HepG2 (cell line): Measurements from ENCODE around the gene PREP. TPM values are rescaled to one million over a fixed set of nuclear protein-coding genes. Genes with fewer than 3 reads are reported as not detected.

Experiments
- ATAC-seq: fragments of 200-7000 bp; cut with Tn5 transposase; 3 replicates; pipeline ENCODE4 v1.9.1; 2020; ENCODE audit warnings: mild to moderate bottlenecking, moderate library complexity
- BruUV-seq: library from RNA; stranded (reverse); fragments of 400-500 nt; replicated peaks from 2 replicates; lab custom pipeline; 2021; lab: Mats Ljungman, UMichigan
- CTCF ChIA-PET: fragments of 300-600 bp; formaldehyde crosslinking; extraction: SDS; loops from one replicate; lab custom pipeline; 2021; ENCODE audit warnings: low total read pairs, inconsistent platforms, low intra/inter-chr PET ratio; lab: Yijun Ruan, JAX
- POLR2A ChIA-PET: fragments of 350-600 bp; sonication (Branson Sonifier 250); formaldehyde crosslinking; loops from one replicate; lab custom pipeline; 2020; ENCODE audit warnings: antibody characterized with exemption, inconsistent platforms; lab: Yijun Ruan, JAX
- DNase-seq: peaks from one replicate; pipeline ENCODE4 v3.0.0-alpha.2; 2015; ENCODE audit warnings: low spot score
- FAIRE-seq: peaks from 3 replicates; lab custom pipeline; 2011; peaks lifted over from hg19 to GRCh38; lab: Jason Lieb, UNC
- H2AFZ ChIP-seq: one replicate; pipeline ENCODE4 v1.6.1; 2011; ENCODE audit warnings: low read length, inconsistent platforms
- H3K27ac ChIP-seq: fragments of 300-600 bp; 3 replicates; pipeline ENCODE4 v1.8.0; 2011; ENCODE audit warnings: mixed run types, mild to moderate bottlenecking, mixed read lengths, low read length, inconsistent platforms; ENCODE audit not compliant: insufficient read depth; ENCODE audit errors: extremely low read length
- H3K27me3 ChIP-seq, 2 experiments: fragments of 200-600 bp in 1 of 2; 2 replicates in 1 of 2; 3 replicates in 1 of 2; pipeline versions ENCODE4 v1.6.0 to v1.8.0; 2011; ENCODE audit warnings: low read length in 2 of 2, mild to moderate bottlenecking in 2 of 2, moderate library complexity in 2 of 2, inconsistent platforms in 1 of 2; ENCODE audit not compliant: insufficient read depth in 2 of 2, control insufficient read depth in 1 of 2
- H3K36me3 ChIP-seq, 2 experiments: fragments of 200-600 bp in 1 of 2; replicated peaks in 1 of 2; 2 replicates in 1 of 2; 3 replicates in 1 of 2; pipeline versions ENCODE4 v1.5.1 to v1.8.0; 2011; ENCODE audit warnings: low read length in 2 of 2, inconsistent platforms in 1 of 2; ENCODE audit not compliant: insufficient read depth in 2 of 2, control insufficient read depth in 1 of 2
- H3K4me1 ChIP-seq: 2 replicates; pipeline ENCODE4 v1.5.1; 2012; ENCODE audit warnings: low read length, inconsistent platforms; ENCODE audit not compliant: insufficient read depth
- H3K4me2 ChIP-seq: 2 replicates; pipeline ENCODE4 v1.6.0; 2011; ENCODE audit warnings: low read depth, low read length, inconsistent platforms
- H3K4me3 ChIP-seq, 3 experiments: fragments of 200-600 bp in 1 of 3; sonication (generic), shearing (Covaris generic) in 1 of 3; replicated peaks in 1 of 3; 2 replicates each; pipeline ENCODE4 v1.5.1; 2011 to 2016; ENCODE audit warnings: low read length in 3 of 3, inconsistent platforms in 2 of 3, low read depth in 2 of 3, mild to moderate bottlenecking in 2 of 3, control low read depth in 1 of 3, mixed read lengths in 1 of 3; ENCODE audit not compliant: insufficient read depth in 1 of 3
- H3K79me2 ChIP-seq: one replicate; pipeline ENCODE4 v1.6.1; 2011; ENCODE audit warnings: low read length, inconsistent platforms; ENCODE audit not compliant: insufficient read depth
- H3K9ac ChIP-seq: 2 replicates; pipeline ENCODE4 v1.6.0; 2011; ENCODE audit warnings: mild to moderate bottlenecking, low read depth, low read length, inconsistent platforms; ENCODE audit not compliant: insufficient read depth
- H3K9me3 ChIP-seq: 2 replicates; pipeline ENCODE4 v1.5.1; 2012; ENCODE audit warnings: mild to moderate bottlenecking, low read length
- H4K20me1 ChIP-seq: 2 replicates; pipeline ENCODE4 v1.6.0; 2011; ENCODE audit warnings: inconsistent platforms, mild to moderate bottlenecking, low read length, moderate library complexity; ENCODE audit not compliant: insufficient read depth
- JARID2 ChIP-seq: sonication (generic); formaldehyde crosslinking; IDR thresholded peaks from 2 replicates; pipeline ENCODE4 v1.8.1; 2023; ENCODE audit warnings: missing genetic modification reagents, inconsistent platforms; ENCODE audit not compliant: insufficient replicate concordance
- KLF12 ChIP-seq: sonication (generic); formaldehyde crosslinking; IDR thresholded peaks from 2 replicates; pipeline ENCODE4 v1.4.0; 2020; ENCODE audit warnings: missing genetic modification reagents, borderline replicate concordance
- MATR3 ChIP-seq: sonication (generic); formaldehyde crosslinking; IDR thresholded peaks from 2 replicates; pipeline ENCODE4 v1.4.0; 2020; ENCODE audit warnings: missing genetic modification reagents
- MED13 ChIP-seq: sonication (generic); formaldehyde crosslinking; IDR thresholded peaks from 2 replicates; pipeline ENCODE4 v1.5.0; 2020; ENCODE audit warnings: missing genetic modification reagents
- NBN ChIP-seq: fragments of 450-650 bp; conservative IDR thresholded peaks from 2 replicates; pipeline ENCODE4 v1.6.1; 2017
- TAF15 ChIP-seq: fragments of 200-400 bp; formaldehyde crosslinking; IDR thresholded peaks from one replicate; pipeline ENCODE4 v1.6.1; 2018; ENCODE audit warnings: mild to moderate bottlenecking, low read depth, low read length; ENCODE audit not compliant: poor library complexity, severe bottlenecking
- ZNF350 ChIP-seq: sonication (generic); formaldehyde crosslinking; IDR thresholded peaks from 2 replicates; pipeline ENCODE4 v1.4.0; 2020; ENCODE audit warnings: mild to moderate bottlenecking, low read depth, missing genetic modification reagents, borderline replicate concordance
- ZNF772 ChIP-seq: sonication (generic); formaldehyde crosslinking; IDR thresholded peaks from 2 replicates; pipeline ENCODE4 v1.5.0; 2020; ENCODE audit warnings: mild to moderate bottlenecking, missing genetic modification reagents
- ZNF775 ChIP-seq: sonication (generic); formaldehyde crosslinking; IDR thresholded peaks from 2 replicates; pipeline ENCODE4 v1.4.0; 2020; ENCODE audit warnings: missing genetic modification reagents, mild to moderate bottlenecking, moderate library complexity, borderline replicate concordance
- WGBS: methylation state at CpG from one replicate; pipeline ENCODE4 v1.1.6; 2017; ENCODE audit warnings: low lambda C conversion rate; 5-methylcytosine and 5-hydroxymethylcytosine counted together
- in situ Hi-C: cut with HindIII; loops from 2 replicates; pipeline ENCODE4 v1.10.0; 2017; ENCODE audit warnings: low pct_unique_long_range_greater_than_20kb; ENCODE audit not compliant: extremely low pct_ligation_motif_present
- intact Hi-C: fragments of 100-400 bp; cut with micrococcal nuclease; formaldehyde crosslinking; loops from one replicate; pipeline ENCODE4 v1.10.0; 2022; ENCODE audit not compliant: unreplicated experiment
- polyA plus RNA-seq, 8 experiments: library from polyadenylated mRNA; depleted of rRNA in 3 of 8; stranded (reverse) in 7 of 8; unstranded in 1 of 8; fragments of >200 nt; fragmentation: Illumina TruSeq in 4 of 8; extraction: Trizol in 4 of 8; gene quantifications; 2 replicates each; pipeline versions ENCODE4 v1.2.1 to v1.2.3, GENCODE V29; 2011 to 2016; ENCODE audit warnings: low read depth in 4 of 8, missing spikeins in 1 of 8, mixed read lengths in 1 of 8; ENCODE audit not compliant: insufficient read depth in 1 of 8
- total RNA-seq, 5 experiments: library from RNA; depleted of rRNA; stranded (reverse); fragments of >200 nt; fragmentation: Illumina TruSeq; extraction: Trizol; gene quantifications; 2 replicates each; pipeline ENCODE4 v1.2.3, GENCODE V29; 2016; ENCODE audit warnings: low read depth in 1 of 5
- TF ChIP-seq, protein P1 (sequence below): sonication (generic); formaldehyde crosslinking; IDR thresholded peaks from 2 replicates; pipeline ENCODE4 v1.8.0; 2022; ENCODE audit warnings: missing genetic modification reagents, low read depth, mild to moderate bottlenecking, borderline replicate concordance
- TF ChIP-seq, protein P2 (sequence below): sonication (generic); formaldehyde crosslinking; IDR thresholded peaks from 2 replicates; pipeline ENCODE4 v1.4.0; 2020; ENCODE audit warnings: low read depth, missing genetic modification reagents
- TF ChIP-seq, protein P3 (sequence below): sonication (generic); formaldehyde crosslinking; IDR thresholded peaks from 2 replicates; pipeline ENCODE4 v1.4.0; 2020; ENCODE audit warnings: missing genetic modification reagents, mild to moderate bottlenecking, borderline replicate concordance

Gene PREP
- total and polyA plus RNA-seq, 2 of the 13 experiments (the other 11 are each of a cell fraction or from before 2014, with no cell fraction given), result 12.6 to 15.9 TPM

DNA sequence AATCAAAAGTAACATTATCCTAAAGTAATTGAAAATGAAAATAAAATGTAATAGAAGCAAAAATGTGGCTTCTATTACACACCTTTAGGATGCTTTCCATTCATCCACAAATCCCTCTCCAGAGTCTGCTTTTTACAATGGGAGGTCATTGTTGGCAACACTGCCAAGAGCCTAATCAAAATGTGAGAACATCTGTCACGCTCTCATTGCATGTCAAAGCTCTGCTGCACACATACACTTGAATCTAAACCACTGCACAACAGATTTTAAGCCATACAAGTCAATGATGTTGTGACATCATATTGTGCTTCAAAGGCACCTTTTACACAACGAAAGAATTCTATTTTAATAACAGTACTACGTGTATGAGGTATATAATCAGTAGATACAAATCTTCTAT lies 82.1 kb downstream of the PREP start:
- CTCF ChIA-PET, result no interaction called here
- Histone ChIP-seq H3K36me3 (peaks cover 5 to 53% of the 10 kb centered on the region in 2 experiments), H4K20me1 (no peaks in the 10 kb centered on the region; the same call in 1 of the 2 replicates), H2AFZ (no peak overlapping the region), H3K79me2 (no peaks in the 10 kb centered on the region), H3K4me2 (no peak overlapping the region), H3K4me1 (no peaks in the 10 kb centered on the region; the same call in 1 of the 2 replicates), H3K9ac (no peak overlapping the region), H3K9me3 (no peaks in the 10 kb centered on the region), H3K27me3 (no peaks in the 10 kb centered on the region), H3K27ac (no peak overlapping the region), H3K4me3 (no peak overlapping the region)
- DNase-seq, result no peak
- intact Hi-C loops (no loop called here), in situ Hi-C loops (loop anchor here (10.0 kb wide), 1 partner anchor 84 kb away; the partner anchor contains the start of gene PREP)
- POLR2A ChIA-PET, result no interaction called here
- ATAC-seq, result no peak
- 100% methylated on average over 3 of the region's 3 CpGs for WGBS
- no peak for FAIRE-seq
- TF ChIP-seq ZNF772 (CRISPR knock-in tag), result no peak
- no peak for TF ChIP-seq KLF12 (CRISPR knock-in tag)
- TF ChIP-seq, protein P1, sequence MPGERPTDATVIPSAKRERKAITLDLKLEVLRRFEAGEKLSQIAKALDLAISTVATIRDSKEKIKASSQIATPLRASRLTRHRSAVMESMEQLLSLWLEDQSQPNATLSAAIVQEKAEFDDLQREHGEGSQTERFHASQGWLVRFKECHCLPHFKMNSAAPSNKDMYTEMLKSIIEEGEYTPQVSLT (CRISPR knock-in tag), result no peak
- TF ChIP-seq, protein P2, sequence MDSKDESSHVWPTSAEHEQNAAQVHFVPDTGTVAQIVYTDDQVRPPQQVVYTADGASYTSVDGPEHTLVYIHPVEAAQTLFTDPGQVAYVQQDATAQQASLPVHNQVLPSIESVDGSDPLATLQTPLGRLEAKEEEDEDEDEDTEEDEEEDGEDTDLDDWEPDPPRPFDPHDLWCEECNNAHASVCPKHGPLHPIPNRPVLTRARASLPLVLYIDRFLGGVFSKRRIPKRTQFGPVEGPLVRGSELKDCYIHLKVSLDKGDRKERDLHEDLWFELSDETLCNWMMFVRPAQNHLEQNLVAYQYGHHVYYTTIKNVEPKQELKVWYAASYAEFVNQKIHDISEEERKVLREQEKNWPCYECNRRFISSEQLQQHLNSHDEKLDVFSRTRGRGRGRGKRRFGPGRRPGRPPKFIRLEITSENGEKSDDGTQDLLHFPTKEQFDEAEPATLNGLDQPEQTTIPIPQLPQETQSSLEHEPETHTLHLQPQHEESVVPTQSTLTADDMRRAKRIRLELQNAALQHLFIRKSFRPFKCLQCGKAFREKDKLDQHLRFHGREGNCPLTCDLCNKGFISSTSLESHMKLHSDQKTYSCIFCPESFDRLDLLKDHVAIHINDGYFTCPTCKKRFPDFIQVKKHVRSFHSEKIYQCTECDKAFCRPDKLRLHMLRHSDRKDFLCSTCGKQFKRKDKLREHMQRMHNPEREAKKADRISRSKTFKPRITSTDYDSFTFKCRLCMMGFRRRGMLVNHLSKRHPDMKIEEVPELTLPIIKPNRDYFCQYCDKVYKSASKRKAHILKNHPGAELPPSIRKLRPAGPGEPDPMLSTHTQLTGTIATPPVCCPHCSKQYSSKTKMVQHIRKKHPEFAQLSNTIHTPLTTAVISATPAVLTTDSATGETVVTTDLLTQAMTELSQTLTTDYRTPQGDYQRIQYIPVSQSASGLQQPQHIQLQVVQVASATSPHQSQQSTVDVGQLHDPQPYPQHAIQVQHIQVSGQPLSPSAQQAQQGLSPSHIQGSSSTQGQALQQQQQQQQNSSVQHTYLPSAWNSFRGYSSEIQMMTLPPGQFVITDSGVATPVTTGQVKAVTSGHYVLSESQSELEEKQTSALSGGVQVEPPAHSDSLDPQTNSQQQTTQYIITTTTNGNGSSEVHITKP (CRISPR knock-in tag), result no peak
- TF ChIP-seq, protein P3, sequence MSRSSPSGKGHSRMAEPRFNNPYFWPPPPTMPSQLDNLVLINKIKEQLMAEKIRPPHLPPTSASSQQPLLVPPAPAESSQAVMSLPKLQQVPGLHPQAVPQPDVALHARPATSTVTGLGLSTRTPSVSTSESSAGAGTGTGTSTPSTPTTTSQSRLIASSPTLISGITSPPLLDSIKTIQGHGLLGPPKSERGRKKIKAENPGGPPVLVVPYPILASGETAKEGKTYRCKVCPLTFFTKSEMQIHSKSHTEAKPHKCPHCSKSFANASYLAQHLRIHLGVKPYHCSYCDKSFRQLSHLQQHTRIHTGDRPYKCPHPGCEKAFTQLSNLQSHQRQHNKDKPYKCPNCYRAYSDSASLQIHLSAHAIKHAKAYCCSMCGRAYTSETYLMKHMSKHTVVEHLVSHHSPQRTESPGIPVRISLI (CRISPR knock-in tag), result no peak
- TF ChIP-seq ZNF775 (CRISPR knock-in tag), result no peak
- TF ChIP-seq MATR3 (CRISPR knock-in tag), result no peak
- TF ChIP-seq MED13 (CRISPR knock-in tag), result no peak
- no peak for TF ChIP-seq JARID2 (CRISPR knock-in tag)
- no peak for TF ChIP-seq NBN
- TF ChIP-seq ZNF350 (CRISPR knock-in tag), result no peak
- no peak for TF ChIP-seq TAF15
- no TSS peak for BruUV-seq
